HG03457 (cell line): ENCODE results near the gene PAM.

Experiments
- ATAC-seq: cut with Tn5 transposase; IDR thresholded peaks from one replicate; pipeline ENCODE4 v1.9.1; 2021; ENCODE audit warnings: moderate number of reproducible peaks; ENCODE audit not compliant: unreplicated experiment

PAM gene

GRCh38 chr5:102754767-102755431, at the start of gene PAM:
TSS of gene PAM (plus strand) at chr5:102755305. CDS start at chr5:102866196, 110,891 bp downstream.
- peak; percentile 77 for ATAC-seq

GRCh38 chr5:102711525-102712385, 43.4 kb upstream of the PAM start:
- no peak for ATAC-seq

GRCh38 chr5:102713278-102713677, 41.8 kb upstream of the PAM start:
- no peak for ATAC-seq

GRCh38 chr5:102713682-102714231, 41.3 kb upstream of the PAM start:
- ATAC-seq: peak; percentile 67

- no peak for ATAC-seq
These were observed 39.9 kb upstream of the PAM start for GRCh38 chr5:102715082-102715807.

GRCh38 chr5:102716017-102716416, 39.1 kb upstream of the PAM start:
- no peak for ATAC-seq

GRCh38 chr5:102718819-102719218, 36.3 kb upstream of the PAM start:
- ATAC-seq: no peak

- no peak for ATAC-seq
These were observed 35.2 kb upstream of the PAM start for GRCh38 chr5:102719886-102720285.

- ATAC-seq: no peak
These were observed 34.1 kb upstream of the PAM start for GRCh38 chr5:102720969-102721368.

GRCh38 chr5:102722931-102723330, 32.2 kb upstream of the PAM start:
- ATAC-seq: no peak

GRCh38 chr5:102731693-102732092, 23.4 kb upstream of the PAM start:
- no peak for ATAC-seq

GRCh38 chr5:102733534-102733933, 21.6 kb upstream of the PAM start:
- ATAC-seq: no peak

- ATAC-seq: no peak
These were observed 17.9 kb upstream of the PAM start for GRCh38 chr5:102737161-102737560.

- no peak for ATAC-seq
These were observed 17.2 kb upstream of the PAM start for GRCh38 chr5:102737805-102738469.

GRCh38 chr5:102740515-102740914, 14.6 kb upstream of the PAM start:
- no peak for ATAC-seq

- ATAC-seq: no peak
These were observed 12.9 kb upstream of the PAM start for GRCh38 chr5:102742215-102742614.

GRCh38 chr5:102743900-102744299, 11.2 kb upstream of the PAM start:
- no peak for ATAC-seq

- no peak for ATAC-seq
These were observed 7.5 kb upstream of the PAM start for GRCh38 chr5:102747386-102748166.

GRCh38 chr5:102749416-102750030, 5.6 kb upstream of the PAM start:
- ATAC-seq: no peak
